OCI-LY3 (cell line): ENCODE data around the gene GRIK1.

ENCODE experiments used
- CTCF ChIP-seq: fragments of 200-600, 300-600 bp; sonication (generic); IDR thresholded peaks from 2 replicates; pipeline ENCODE4 v1.5.1; 2014; ENCODE audit warnings: antibody characterized with exemption, low read length, low read depth
- EZH2phosphoT487 ChIP-seq: fragments of 200-600 bp; shearing (Covaris generic); IDR thresholded peaks from 2 replicates; pipeline ENCODE4 v1.6.1; 2018; ENCODE audit warnings: antibody characterized with exemption, mixed run types, low read depth

DNA sequence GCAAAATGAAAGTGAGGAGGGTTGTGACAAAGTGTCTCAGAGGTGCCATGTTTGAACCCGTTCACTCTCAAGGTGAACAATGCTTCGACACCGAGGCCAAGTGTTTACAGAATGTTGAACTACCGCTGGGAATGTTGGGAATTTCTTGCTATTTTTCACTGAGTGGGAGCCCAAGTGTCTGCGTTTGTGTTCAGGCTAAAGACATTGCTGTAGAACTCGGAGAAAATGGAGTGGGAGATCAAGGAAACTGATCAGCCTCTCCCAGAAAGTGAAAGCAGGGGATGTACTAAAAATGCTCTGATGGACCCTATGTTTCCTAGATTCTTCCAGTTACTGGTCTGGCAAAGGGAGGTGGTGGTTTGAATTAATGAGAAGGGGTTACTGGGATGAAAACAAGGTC lies 433.6 kb downstream of the GRIK1 start:
- TF ChIP-seq CTCF (no peak), EZH2phosphoT487 (no peak)
